Activated T-cell treated with anti-CD3 and anti-CD28 coated beads, Interleukin-2, amount 50 U/mL, for 4 hours (primary cell): Measurements from ENCODE around the gene AIF1. TPM values are rescaled to one million over a fixed set of nuclear protein-coding genes. Genes with fewer than 3 reads are reported as not detected.

ENCODE experiments used
- ATAC-seq, 2 donors: fragments of 200-7000 bp; cut with Tn5 transposase; one replicate each; pipeline ENCODE4 v1.10.0; 2021
- DNase-seq: peaks from one replicate; pipeline ENCODE4 v3.0.0-alpha.2; 2020
- H3K27me3 Mint-ChIP-seq: one replicate; pipeline ENCODE4 v1.8.0; 2021; ENCODE audit warnings: low read depth, mixed read lengths
- H3K36me3 Mint-ChIP-seq: one replicate; pipeline ENCODE4 v1.8.0; 2022; ENCODE audit warnings: mixed read lengths; ENCODE audit not compliant: insufficient read depth
- H3K4me1 Mint-ChIP-seq: one replicate; pipeline ENCODE4 v1.8.0; 2021; ENCODE audit warnings: low read depth, mixed read lengths
- H3K4me3 Mint-ChIP-seq: one replicate; pipeline ENCODE4 v1.8.0; 2021; ENCODE audit warnings: mild to moderate bottlenecking, moderate library complexity, mixed read lengths
- H3K9me3 Mint-ChIP-seq: one replicate; pipeline ENCODE4 v1.8.0; 2021; ENCODE audit warnings: mixed read lengths
- total RNA-seq, 3 donors: library from RNA; stranded (reverse); gene quantifications; one replicate each; pipeline ENCODE4 v1.2.1, GENCODE V29; 2021

AIF1 gene
- total RNA-seq, 3 donors from 2014 or later = 18.5 to 57.5 (median 36.5) TPM

GRCh38 chr6:31665501-31666336 is 50.7 kb downstream of the AIF1 start, which contains the start of gene CSNK2B:
Gene CSNK2B, plus strand, starts transcription at chr6:31666080. Its CDS starts 752 bp downstream, at chr6:31666832.
- peak; percentile 85 for ATAC-seq
- H3K27me3 Mint-ChIP-seq = no peaks in the 10 kb centered on the region

GRCh38 chr6:31666337-31666965 is 51.4 kb downstream of the AIF1 start:
- peaks cover 47% of the 10 kb centered on the region for H3K4me1 Mint-ChIP-seq
- no peaks in the 10 kb centered on the region for H3K9me3 Mint-ChIP-seq
- H3K27me3 Mint-ChIP-seq = no peaks in the 10 kb centered on the region
- ATAC-seq (no peak), DNase-seq (no peak)
- H3K36me3 Mint-ChIP-seq = peaks cover 57% of the 10 kb centered on the region
- peak overlapping the region; percentile 89 for H3K4me3 Mint-ChIP-seq

More at GRCh38 chr6:31665501-31666336, 50.7 kb downstream of the AIF1 start, which contains the start of gene CSNK2B:
- peak; percentile 96 for DNase-seq
- Mint-ChIP-seq H3K4me3 (peak within 1 kb of the TSS; percentile 89), H3K4me1 (peaks cover 53% of the 10 kb centered on the region), H3K36me3 (peaks cover 57% of the 10 kb centered on the region), H3K9me3 (no peaks in the 10 kb centered on the region)

Other genes starting within 250 kb of the AIF1 start
- 1 to 10 TPM; 4.0 to 6.4 (median 4.7) TPM for gene MICA, start 211.6 kb upstream of the AIF1 start, total RNA-seq
- 10 to 100 TPM; 11.3 to 14.9 (median 12.5) TPM for gene MICB, start 117.1 kb upstream of the AIF1 start, total RNA-seq
- gene MCCD1, start 86.3 kb upstream of the AIF1 start, total RNA-seq = not detected
- 100 to 1,000 TPM; 644 to 667 (median 666) TPM for gene DDX39B, start 73.2 kb upstream of the AIF1 start, total RNA-seq
- under 1 TPM; 0.38 to 0.84 (median 0.58) TPM for gene ATP6V1G2, start 68.6 kb upstream of the AIF1 start, total RNA-seq
- gene NFKBIL1, start 67.6 kb upstream of the AIF1 start, total RNA-seq = 10 to 100 TPM in 2 of 3 donors, 1 to 10 TPM in 1; 9.3 to 12.8 (median 12.7) TPM
- gene LTA, start 42.9 kb upstream of the AIF1 start, total RNA-seq = 1,000 to 10,000 TPM; 1,238 to 1,641 (median 1,296) TPM
- gene TNF, start 39.7 kb upstream of the AIF1 start, total RNA-seq = 100 to 1,000 TPM; 485 to 701 (median 587) TPM
- gene LTB, start 32.8 kb upstream of the AIF1 start, total RNA-seq = 100 to 1,000 TPM; 161 to 210 (median 186) TPM
- 1 to 10 TPM; 4.8 to 7.9 (median 7.0) TPM for gene LST1, start 29.0 kb upstream of the AIF1 start, total RNA-seq
- 10 to 100 TPM in 1 of 3 donors, 1 to 10 TPM in 2; 6.0 to 27.3 (median 8.4) TPM for gene NCR3, start 22.2 kb upstream of the AIF1 start, total RNA-seq
- 100 to 1,000 TPM; 290 to 309 (median 306) TPM for gene PRRC2A, start 5.5 kb downstream of the AIF1 start, total RNA-seq
- 100 to 1,000 TPM; 403 to 418 (median 411) TPM for gene BAG6, start 37.4 kb downstream of the AIF1 start, total RNA-seq
- 1 to 10 TPM; 1.8 to 2.8 (median 2.1) TPM for gene APOM, start 40.7 kb downstream of the AIF1 start, total RNA-seq
- gene C6orf47, start 45.5 kb downstream of the AIF1 start, total RNA-seq = 10 to 100 TPM; 17.1 to 18.3 (median 18.2) TPM
- gene GPANK1, start 49.8 kb downstream of the AIF1 start, total RNA-seq = 10 to 100 TPM; 34.9 to 37.8 (median 37.5) TPM
- gene CSNK2B, start 50.8 kb downstream of the AIF1 start, total RNA-seq = 100 to 1,000 TPM; 301 to 311 (median 307) TPM
- 10 to 100 TPM; 22.6 to 24.0 (median 22.9) TPM for gene LY6G5B, start 54.7 kb downstream of the AIF1 start, total RNA-seq
- gene LY6G5C, start 65.8 kb downstream of the AIF1 start, total RNA-seq = 1 to 10 TPM; 2.3 to 3.8 (median 3.1) TPM
- gene ABHD16A, start 88.1 kb downstream of the AIF1 start, total RNA-seq = 10 to 100 TPM; 33.9 to 38.1 (median 35.2) TPM
- not detected for gene LY6G6F, start 91.6 kb downstream of the AIF1 start, total RNA-seq
- not detected for gene LY6G6D, start 100.1 kb downstream of the AIF1 start, total RNA-seq
- not detected for gene LY6G6C, start 106.5 kb downstream of the AIF1 start, total RNA-seq
- under 1 TPM in 2 of 3 donors, not detected in 1; 0.33 to 0.55 TPM for gene MPIG6B, start 108.1 kb downstream of the AIF1 start, total RNA-seq
- 1 to 10 TPM; 3.4 to 3.9 (median 3.5) TPM for gene DDAH2, start 114.1 kb downstream of the AIF1 start, total RNA-seq
- gene CLIC1, start 121.3 kb downstream of the AIF1 start, total RNA-seq = 100 to 1,000 TPM; 344 to 370 (median 353) TPM
- gene MSH5, start 124.8 kb downstream of the AIF1 start, total RNA-seq = 10 to 100 TPM; 30.9 to 35.4 (median 34.3) TPM
- 10 to 100 TPM in 2 of 3 donors, 1 to 10 TPM in 1; 9.4 to 12.2 (median 12.1) TPM for gene SAPCD1, start 147.4 kb downstream of the AIF1 start, total RNA-seq
- 1 to 10 TPM; 1.4 TPM for gene VWA7, start 162.1 kb downstream of the AIF1 start, total RNA-seq
- gene VARS1, start 180.5 kb downstream of the AIF1 start, total RNA-seq = 100 to 1,000 TPM; 231 to 263 (median 234) TPM
- 100 to 1,000 TPM; 163 to 192 (median 184) TPM for gene LSM2, start 191.7 kb downstream of the AIF1 start, total RNA-seq
- 1 to 10 TPM; 1.6 to 1.8 (median 1.7) TPM for gene HSPA1L, start 200.0 kb downstream of the AIF1 start, total RNA-seq
- 10 to 100 TPM; 33.3 to 38.1 (median 34.2) TPM for gene HSPA1A, start 200.3 kb downstream of the AIF1 start, total RNA-seq
- 10 to 100 TPM; 76.1 to 97.7 (median 93.0) TPM for gene HSPA1B, start 212.5 kb downstream of the AIF1 start, total RNA-seq
- 10 to 100 TPM; 25.6 to 26.7 (median 26.0) TPM for gene NEU1, start 247.6 kb downstream of the AIF1 start, total RNA-seq